ENCODE data around the gene TALDO1. TPM values are rescaled to one million over a fixed set of nuclear protein-coding genes. Genes with fewer than 3 reads are reported as not detected.

The TALDO1 gene
- total and polyA plus RNA-seq, 12 donors, result 64.3 to 167 (median 145) TPM

- intact Hi-C loops (cut with DNase I), result no loop called here
- 19 to 40% (median 27%) methylated on average over 9 to 18 of the region's 18 CpGs for WGBS, 4 donors
- peaks cover 0 to 34% of the 10 kb centered on the region in 2 donors for H3K36me3 ChIP-seq (replicated peaks in 1 of 2)
- H3K9me3 ChIP-seq (replicated peaks in 1 of 3), result no peaks in the 10 kb centered on the region
- peak overlapping the region in 2 of 4 donors; percentile 65 to 88 for H3K4me3 ChIP-seq
- H3K4me1 ChIP-seq (replicated peaks in 1 of 2), result peaks cover 20 to 27% of the 10 kb centered on the region in 2 donors
- DNase-seq, result no peak
- H3K27ac ChIP-seq, result peak overlapping the region; percentile 2 to 85 (median 76)
- TF ChIP-seq CTCF (IDR thresholded peaks at IDR 0.05), result no peak
- TF ChIP-seq POLR2A (IDR thresholded peaks at IDR 0.05), result no peak
- no peaks in the 10 kb centered on the region for H3K27me3 ChIP-seq
Measured at GRCh38 chr11:796565-797295, 49.5 kb downstream of the TALDO1 start.

DNA sequence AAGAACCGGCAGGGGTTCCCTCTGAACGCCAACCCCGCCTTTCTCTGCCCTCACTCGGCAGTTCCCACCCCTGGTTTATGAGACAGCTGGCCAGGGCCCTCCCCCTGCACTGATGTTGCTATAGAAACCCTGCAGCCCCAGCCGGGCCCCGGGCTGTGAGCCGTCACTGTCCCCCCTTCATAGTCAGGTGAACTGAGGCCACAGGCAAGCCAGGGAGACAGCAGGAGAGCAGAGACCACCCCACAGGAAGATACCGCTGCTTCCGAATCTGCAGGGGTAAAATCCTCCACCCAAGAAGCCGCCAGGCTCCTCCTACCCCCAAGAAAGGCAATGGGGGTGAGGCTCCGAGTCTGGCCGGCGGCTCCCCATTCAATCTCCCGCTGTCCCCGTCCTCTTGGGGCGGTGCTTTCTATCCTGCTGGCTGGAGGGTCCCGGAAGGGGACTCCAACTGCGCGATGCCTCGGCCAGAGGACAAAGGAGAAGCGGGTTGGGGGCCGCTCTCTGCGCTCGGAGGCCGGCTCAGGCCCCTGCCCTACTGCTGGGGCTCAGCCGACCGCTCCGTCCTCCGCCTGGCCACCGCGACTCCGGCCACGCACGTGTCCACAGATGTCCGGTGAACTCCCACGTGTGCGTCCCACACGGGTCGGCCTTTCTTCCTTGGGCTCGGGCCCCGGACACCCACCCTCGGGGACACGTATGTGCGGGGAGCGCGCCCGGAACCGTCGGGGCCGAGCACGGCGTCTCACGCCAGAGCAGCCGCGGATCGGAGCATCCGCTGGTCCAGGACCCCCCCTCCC is 50.2 kb downstream of the TALDO1 start:
- Histone ChIP-seq H3K36me3 (replicated peaks in 1 of 2) (peaks cover 0 to 41% of the 10 kb centered on the region in 2 donors), H3K9me3 (replicated peaks in 1 of 3) (no peaks in the 10 kb centered on the region), H3K27ac (peak overlapping the region in 4 of 5 donors; percentile 59 to 85 (median 78)), H3K4me3 (peak overlapping the region in 3 of 4 donors; percentile 11 to 88 (median 47)), H3K27me3 (no peaks in the 10 kb centered on the region), H3K4me1 (replicated peaks in 1 of 2) (peaks cover 20 to 27% of the 10 kb centered on the region in 2 donors)
- DNase-seq, result peak; percentile 65 to 88 (median 67)
- intact Hi-C loops (cut with DNase I), result no loop called here
- TF ChIP-seq POLR2A (IDR thresholded peaks at IDR 0.05), result no peak
- no peak for TF ChIP-seq CTCF (IDR thresholded peaks at IDR 0.05)
- 0 to 5% (median 1%) methylated on average over 6 to 57 of the region's 57 CpGs; no CpG with 5 or more reads in 1 of the 4 donors for WGBS, 4 donors

DNA sequence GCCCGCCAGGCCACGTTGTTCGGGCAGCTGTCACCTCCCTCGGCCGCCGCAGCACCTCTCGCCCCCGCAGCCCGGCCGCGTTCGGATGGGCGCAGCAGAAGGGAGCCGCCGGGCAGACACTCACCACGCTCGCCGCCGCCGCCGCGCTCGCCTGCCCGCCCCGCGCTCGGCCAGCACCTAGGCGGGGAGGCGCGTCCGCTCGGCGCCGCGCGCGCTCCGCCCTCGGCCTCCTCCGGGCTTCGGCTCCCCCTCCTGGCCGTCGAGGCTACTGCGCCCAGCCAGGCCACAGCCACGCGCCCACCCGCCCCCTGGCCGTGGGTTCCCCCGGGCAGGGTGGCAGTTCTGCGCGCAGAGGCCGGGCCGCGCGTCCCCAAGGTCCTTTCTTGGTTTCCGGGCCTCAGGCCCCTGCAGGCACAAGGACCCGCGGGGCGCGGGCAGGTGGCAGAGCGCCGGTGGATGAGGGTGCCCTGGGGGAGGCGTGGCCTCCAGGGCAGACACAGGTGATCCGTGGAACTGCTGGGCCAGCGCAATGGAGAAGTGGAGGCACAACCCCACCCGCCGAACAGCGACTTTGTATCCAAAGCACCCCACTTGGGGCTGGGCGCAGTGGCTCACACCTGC is 50.9 kb downstream of the TALDO1 start, which contains the start of gene SLC25A22:
SLC25A22 (minus strand) TSS at position 189 of the 621 bp plus-strand sequence. CDS start 3,275 bp downstream, outside the sequence.
- peak within 1 kb of the TSS in 3 of 4 donors; percentile 11 to 88 (median 47) for H3K4me3 ChIP-seq
- peak within 1 kb of the TSS in 4 of 5 donors; percentile 59 to 85 (median 78) for H3K27ac ChIP-seq
- intact Hi-C loops (cut with DNase I), result no loop called here
- WGBS, 4 donors, result 0 to 3% (median 2%) methylated on average over 1 to 69 of the region's 69 CpGs; no CpG with 5 or more reads in 1 of the 4 donors
- DNase-seq, result peak; percentile 66 to 82 (median 77)
- H3K4me1 ChIP-seq (replicated peaks in 1 of 2), result peaks cover 20 to 27% of the 10 kb centered on the region in 2 donors
- H3K9me3 ChIP-seq (replicated peaks in 1 of 3), result no peaks in the 10 kb centered on the region
- TF ChIP-seq CTCF (IDR thresholded peaks at IDR 0.05) (peak; percentile 47 to 94 (median 73)), POLR2A (IDR thresholded peaks at IDR 0.05) (no peak)
- no peaks in the 10 kb centered on the region for H3K27me3 ChIP-seq
- H3K36me3 ChIP-seq (replicated peaks in 1 of 2), result peaks cover 0 to 48% of the 10 kb centered on the region in 2 donors
